Endometrium (tissue), 2 donors: ENCODE measurements around the gene PDE11A.
"Not testable (repeated sequence)": the region's sequence is repeated elsewhere in the genome, so short reads cannot be mapped to it uniquely, and the experiment has no call there.

Experiments used
- FAIRE-seq: peaks from 2 replicates; lab custom pipeline; 2012; peaks lifted over from hg19 to GRCh38; lab: Jason Lieb, UNC
- donor health status: control.
- donor health status: control.

Gene PDE11A

GRCh38 chr2:178072383-178073301, at the start of gene PDE11A:
PDE11A (minus strand) TSS chr2:178072777; CDS start chr2:178072437, 340 bp downstream.
- no peak for FAIRE-seq

- no peak for FAIRE-seq
These were observed 46.8 kb upstream of the PDE11A start for GRCh38 chr2:178119179-178119922.

GRCh38 chr2:178117725-178118124, 45.1 kb upstream of the PDE11A start:
- no peak for FAIRE-seq

- FAIRE-seq: no peak
These were observed 42.7 kb upstream of the PDE11A start for GRCh38 chr2:178115271-178115670.

- FAIRE-seq: no peak
These were observed 41.9 kb upstream of the PDE11A start for GRCh38 chr2:178114462-178114861.

GRCh38 chr2:178112202-178113152, 39.9 kb upstream of the PDE11A start, which contains the start of gene RBM45:
RBM45 (plus strand) TSS chr2:178112437; CDS start chr2:178112547, 110 bp downstream.
- no peak for FAIRE-seq

GRCh38 chr2:178111743-178112142, 39.2 kb upstream of the PDE11A start:
- no peak for FAIRE-seq

GRCh38 chr2:178110681-178111080, 38.1 kb upstream of the PDE11A start:
- no peak for FAIRE-seq

- FAIRE-seq: peak; percentile 81
These were observed 37.2 kb upstream of the PDE11A start for GRCh38 chr2:178109813-178110212.

- FAIRE-seq: no peak
These were observed 35.6 kb upstream of the PDE11A start for GRCh38 chr2:178108176-178108575.

- FAIRE-seq: no peak
These were observed 33.5 kb upstream of the PDE11A start for GRCh38 chr2:178106053-178106452.

- FAIRE-seq: no peak
These were observed 33.0 kb upstream of the PDE11A start for GRCh38 chr2:178105566-178105965.

- FAIRE-seq: no peak
These were observed 28.9 kb upstream of the PDE11A start for GRCh38 chr2:178101321-178102079.

- FAIRE-seq: no peak
These were observed 20.9 kb upstream of the PDE11A start for GRCh38 chr2:178093471-178093870.

- FAIRE-seq: no peak
These were observed 16.2 kb upstream of the PDE11A start for GRCh38 chr2:178088774-178089270.

GRCh38 chr2:178084273-178084672, 11.7 kb upstream of the PDE11A start:
- no peak for FAIRE-seq

GRCh38 chr2:178082408-178083045, 9.9 kb upstream of the PDE11A start:
- no peak for FAIRE-seq

GRCh38 chr2:178079279-178079678, 6.7 kb upstream of the PDE11A start:
- FAIRE-seq: not testable (repeated sequence)

GRCh38 chr2:178076130-178076529, 3.6 kb upstream of the PDE11A start:
- no peak for FAIRE-seq

GRCh38 chr2:178075006-178075326, 2.4 kb upstream of the PDE11A start:
- no peak for FAIRE-seq
